ENCODE results near the gene MAN1C1. TPM values are rescaled to one million over a fixed set of nuclear protein-coding genes. Genes with fewer than 3 reads are reported as not detected.

Gene MAN1C1
- polyA plus RNA-seq, 1 donor from 2014 or later, result 1.3 TPM

- Histone ChIP-seq H3K9me2 (ENCODE audit: insufficient read depth, low read length) (no peaks in the 10 kb centered on the region), H2AFZ (ENCODE audit: low read depth, low read length) (no peak overlapping the region), H4K20me1 (ENCODE audit: insufficient read depth) (no peaks in the 10 kb centered on the region), H3K79me2 (replicated peaks; ENCODE audit: insufficient read depth, low read length) (no peaks in the 10 kb centered on the region), H3K27ac (ENCODE audit: low read length) (no peak overlapping the region), H3F3A (ENCODE audit: insufficient read depth, low read length, poor library complexity, severe bottlenecking) (no peaks in the 10 kb centered on the region), H3K4me3 (ENCODE audit: low read length) (no peak overlapping the region), H3K27me3 (ENCODE audit: insufficient read depth, low read depth, low read length) (no peaks in the 10 kb centered on the region), H3K36me3 (ENCODE audit: insufficient read depth, low read length) (no peaks in the 10 kb centered on the region), H3K9ac (ENCODE audit: low read length) (no peak overlapping the region), H3K9me3 (ENCODE audit: low read length) (no peaks in the 10 kb centered on the region), H3K4me2 (ENCODE audit: low read length) (no peak overlapping the region)
- no peak for TF ChIP-seq EZH2 (IDR thresholded peaks at IDR 0.05; ENCODE audit: borderline replicate concordance, insufficient read depth, low read length, poor library complexity, severe bottlenecking)
Measured at GRCh38 chr1:25690396-25690956, 73.9 kb downstream of the MAN1C1 start.

GRCh38 chr1:25691211-25691610 lies 74.6 kb downstream of the MAN1C1 start:
- H3K4me2 ChIP-seq (ENCODE audit: low read length), result no peak overlapping the region
- no peak overlapping the region for H3K4me3 ChIP-seq (ENCODE audit: low read length)
- H3K36me3 ChIP-seq (ENCODE audit: insufficient read depth, low read length), result no peaks in the 10 kb centered on the region
- H3K9me3 ChIP-seq (ENCODE audit: low read length), result no peaks in the 10 kb centered on the region
- H3K9ac ChIP-seq (ENCODE audit: low read length), result no peak overlapping the region
- H3K27me3 ChIP-seq (ENCODE audit: insufficient read depth, low read depth, low read length), result no peaks in the 10 kb centered on the region
- H3F3A ChIP-seq (ENCODE audit: insufficient read depth, low read length, poor library complexity, severe bottlenecking), result no peaks in the 10 kb centered on the region
- H3K9me2 ChIP-seq (ENCODE audit: insufficient read depth, low read length), result no peaks in the 10 kb centered on the region
- no peaks in the 10 kb centered on the region for H4K20me1 ChIP-seq (ENCODE audit: insufficient read depth)
- TF ChIP-seq SMC3 (conservative IDR thresholded peaks at IDR 0.05; ENCODE audit: poor library complexity) (no peak), EP300 (conservative IDR thresholded peaks at IDR 0.05; ENCODE audit: poor library complexity, severe bottlenecking) (no peak), REST (IDR thresholded peaks at IDR 0.05; ENCODE audit: borderline replicate concordance) (no peak), MXI1 (conservative IDR thresholded peaks at IDR 0.05; ENCODE audit: poor library complexity, severe bottlenecking) (no peak), CTCF (IDR thresholded peaks at IDR 0.05; ENCODE audit: poor library complexity, severe bottlenecking) (no peak), POLR2AphosphoS5 (IDR thresholded peaks at IDR 0.05) (no peak), EZH2 (IDR thresholded peaks at IDR 0.05; ENCODE audit: borderline replicate concordance, insufficient read depth, low read length, poor library complexity, severe bottlenecking) (no peak), RAD21 (conservative IDR thresholded peaks at IDR 0.05) (no peak), TAF1 (IDR thresholded peaks at IDR 0.05; ENCODE audit: low read depth) (no peak)
- no peaks in the 10 kb centered on the region for H3K79me2 ChIP-seq (replicated peaks; ENCODE audit: insufficient read depth, low read length)
- no peak overlapping the region for H2AFZ ChIP-seq (ENCODE audit: low read depth, low read length)
- no peak overlapping the region for H3K27ac ChIP-seq (ENCODE audit: low read length)
